K562 (cell line): ENCODE results near the gene VPS4B. TPM values are rescaled to one million over a fixed set of nuclear protein-coding genes. Genes with fewer than 3 reads are reported as not detected.

Experiments used
- CBFA2T2 ChIP-seq: fragments of 450-650 bp; conservative IDR thresholded peaks from 2 replicates; pipeline ENCODE4 v1.6.1; 2017; ENCODE audit warnings: mild to moderate bottlenecking
- EHMT2 ChIP-seq: fragments of 450-650 bp; IDR thresholded peaks from 2 replicates; pipeline ENCODE4 v1.6.1; 2018; ENCODE audit warnings: antibody characterized with exemption
- ETV5 ChIP-seq: sonication (generic); formaldehyde crosslinking; IDR thresholded peaks from 2 replicates; pipeline ENCODE4 v1.4.0; 2020; ENCODE audit warnings: low read depth, mild to moderate bottlenecking, missing genetic modification reagents
- GABPB1 ChIP-seq: sonication (generic); formaldehyde crosslinking; IDR thresholded peaks from 2 replicates; pipeline ENCODE4 v1.8.0; 2022; ENCODE audit warnings: mild to moderate bottlenecking, missing genetic modification reagents
- HDAC3 ChIP-seq: fragments of 450-650 bp; IDR thresholded peaks from 2 replicates; pipeline ENCODE4 v1.6.1; 2018; ENCODE audit warnings: borderline replicate concordance, mild to moderate bottlenecking, moderate library complexity; ENCODE audit not compliant: partially characterized antibody
- KLF10 ChIP-seq: fragments of 250-450 bp; sonication (Bioruptor Pico); IDR thresholded peaks from 2 replicates; pipeline ENCODE4 v1.6.1; 2021; ENCODE audit warnings: matching md5 sums
- LCOR ChIP-seq: sonication (generic); formaldehyde crosslinking; IDR thresholded peaks from 2 replicates; pipeline ENCODE4 v1.8.0; 2022; ENCODE audit warnings: mild to moderate bottlenecking, missing genetic modification reagents
- MAZ ChIP-seq, 2 experiments: fragments of 450-650 bp in 1 of 2; sonication (generic) in 1 of 2; formaldehyde crosslinking; IDR thresholded peaks in 1 of 2; conservative IDR thresholded peaks in 1 of 2; 2 replicates each; pipeline versions ENCODE4 v1.4.0 to v1.5.0; 2020; ENCODE audit warnings: mild to moderate bottlenecking in 1 of 2, missing genetic modification reagents in 1 of 2
- NR0B1 ChIP-seq: fragments of 450-650 bp; IDR thresholded peaks from one replicate; pipeline ENCODE4 v1.6.1; 2018; ENCODE audit warnings: mild to moderate bottlenecking, moderate library complexity; ENCODE audit not compliant: partially characterized antibody
- SMAD3 ChIP-seq: fragments of 450-650 bp; formaldehyde crosslinking; conservative IDR thresholded peaks from 2 replicates; pipeline ENCODE4 v1.4.0; 2020; ENCODE audit warnings: mild to moderate bottlenecking
- SMARCA5 ChIP-seq: fragments of 450-650 bp; IDR thresholded peaks from 2 replicates; pipeline ENCODE4 v1.6.1; 2016
- SRSF1 ChIP-seq: fragments of 200-400 bp; formaldehyde crosslinking; IDR thresholded peaks from 2 replicates; pipeline ENCODE4 v1.6.1; 2017; ENCODE audit warnings: mild to moderate bottlenecking, low read depth, low read length, moderate library complexity
- ZBTB40 ChIP-seq, 2 experiments: fragments of 450-650 bp in 1 of 2; sonication (generic) in 1 of 2; formaldehyde crosslinking in 1 of 2; IDR thresholded peaks; 2 replicates each; pipeline versions ENCODE4 v1.7.1 to v1.9.0; 2016 to 2022; ENCODE audit warnings: inconsistent platforms in 1 of 2, mild to moderate bottlenecking in 1 of 2, missing genetic modification reagents in 1 of 2
- ZNF277 ChIP-seq: fragments of 250-450 bp; sonication (Bioruptor Pico); IDR thresholded peaks from 2 replicates; pipeline ENCODE4 v1.8.0; 2022; ENCODE audit warnings: inconsistent platforms, mild to moderate bottlenecking, moderate library complexity, borderline replicate concordance
- ZNF584 ChIP-seq: fragments of 200-800 bp; sonication (Bioruptor generic); IDR thresholded peaks from 2 replicates; pipeline ENCODE4 v1.6.1; 2016; ENCODE audit warnings: low read depth, mild to moderate bottlenecking, missing genetic modification characterization, missing compliant biosample characterization
- ZSCAN29 ChIP-seq: fragments of 450-650 bp; IDR thresholded peaks from 2 replicates; pipeline ENCODE4 v1.6.1; 2017
- polyA plus RNA-seq, 8 experiments: library from polyadenylated mRNA; depleted of rRNA in 4 of 8; stranded (reverse) in 5 of 8; unstranded in 3 of 8; fragments of >200 nt; fragmentation: Nextera tagmentation in 2 of 8; fragmentation: Illumina TruSeq in 1 of 8; extraction: Ambion mirVana in 2 of 8; extraction: Trizol in 1 of 8; gene quantifications; 2 replicates each; pipeline versions ENCODE4 v1.2.1 to v1.2.3, GENCODE V29; 2011 to 2014; ENCODE audit warnings: inconsistent platforms in 1 of 8, missing spikeins in 1 of 8
- total RNA-seq, 7 experiments: library from RNA; depleted of rRNA in 6 of 7; stranded (reverse); fragments of >200 nt in 6 of 7; fragmentation: Illumina TruSeq in 2 of 7; extraction: Trizol in 2 of 7; gene quantifications; 2 replicates each; pipeline versions ENCODE4 v1.2.1 to v1.2.3, GENCODE V29; 2011 to 2021; ENCODE audit warnings: low replicate concordance in 1 of 7

The VPS4B gene
- total and polyA plus RNA-seq, 9 of the 15 experiments (the other 6 are each of a cell fraction or from before 2014, with no cell fraction given) = 7.3 to 16.4 (median 10.4) TPM

- TF ChIP-seq GABPB1 (CRISPR knock-in tag) (no peak; the same call in 1 of the 2 replicates), ZBTB40 (IDR thresholded peaks at IDR 0.05) (peak; percentile 60), ZBTB40 (CRISPR knock-in tag; IDR thresholded peaks at IDR 0.05) (no peak), ZSCAN29 (no peak), HDAC3 (peak; percentile 94), SRSF1 (no peak), SMARCA5 (no peak), LCOR (peak; percentile 89), CBFA2T2 (no peak), ZNF584 (no peak), SMAD3 (CRISPR knock-in tag) (no peak), MAZ (CRISPR knock-in tag; conservative IDR thresholded peaks at IDR 0.05 in 1 of 2, IDR thresholded peaks at IDR 0.05 in 1 of 2) (peak; percentile 31 to 69; a peak in 3 of 4 replicates), ETV5 (CRISPR knock-in tag) (no peak), EHMT2 (no peak), KLF10 (no peak), NR0B1 (no peak), ZNF277 (CRISPR knock-in tag) (no peak)
Measured at GRCh38 chr18:63367053-63367953, 55.0 kb downstream of the VPS4B start, which contains the start of gene KDSR (continued).
